T-helper 9 cell (primary cell): Measurements from ENCODE around the gene CDK5RAP1.

ENCODE experiments used
- DNase-seq: peaks from one replicate; pipeline ENCODE4 v3.0.0-alpha.2; 2020

Gene CDK5RAP1

GRCh38 chr20:33328157-33329137 lies 72.9 kb downstream of the CDK5RAP1 start:
- no peak for DNase-seq

GRCh38 chr20:33325350-33325749 lies 76.0 kb downstream of the CDK5RAP1 start:
- no peak for DNase-seq

- no peak for DNase-seq
Observed at GRCh38 chr20:33323236-33323635, 78.1 kb downstream of the CDK5RAP1 start.

GRCh38 chr20:33322456-33322855 lies 78.9 kb downstream of the CDK5RAP1 start:
- no peak for DNase-seq

- DNase-seq = no peak
Observed at GRCh38 chr20:33320006-33320405, 81.3 kb downstream of the CDK5RAP1 start.

- no peak for DNase-seq
Observed at GRCh38 chr20:33318096-33318429, 83.3 kb downstream of the CDK5RAP1 start.

GRCh38 chr20:33317424-33318095 lies 83.8 kb downstream of the CDK5RAP1 start:
- DNase-seq = no peak

- no peak for DNase-seq
Observed at GRCh38 chr20:33316958-33317357, 84.4 kb downstream of the CDK5RAP1 start.

GRCh38 chr20:33316343-33316742 lies 85.0 kb downstream of the CDK5RAP1 start:
- no peak for DNase-seq

- DNase-seq = no peak
Observed at GRCh38 chr20:33313686-33314314, 87.5 kb downstream of the CDK5RAP1 start.

GRCh38 chr20:33312583-33312982 lies 88.7 kb downstream of the CDK5RAP1 start:
- DNase-seq = no peak

GRCh38 chr20:33311996-33312395 lies 89.3 kb downstream of the CDK5RAP1 start:
- DNase-seq = no peak

- no peak for DNase-seq
Observed at GRCh38 chr20:33311011-33311410, 90.3 kb downstream of the CDK5RAP1 start.

GRCh38 chr20:33310327-33310899 lies 90.9 kb downstream of the CDK5RAP1 start:
- DNase-seq = no peak

- no peak for DNase-seq
Observed at GRCh38 chr20:33309631-33310030, 91.7 kb downstream of the CDK5RAP1 start.
